Upper lobe of left lung (tissue), 4 donors: ENCODE data around the gene SYTL2.

Experiments
- POLR2A ChIP-seq, 4 donors: fragments of 450-650 bp; IDR thresholded peaks; one replicate each; pipeline ENCODE4 v1.5.1; 2016 to 2017; ENCODE audit warnings: antibody characterized with exemption in 4 of 4, mild to moderate bottlenecking in 2 of 4
- POLR2AphosphoS5 ChIP-seq, 2 donors: sonication (generic); formaldehyde crosslinking; IDR thresholded peaks; one replicate each; pipeline ENCODE4 v1.5.1; 2017; ENCODE audit warnings: antibody characterized with exemption in 2 of 2
- TF ChIP-seq, protein P1 (sequence below), 6 experiments: fragments of 450-650 bp in 4 of 6; fragments of 200-600 bp in 2 of 6; sonication (generic) in 2 of 6; IDR thresholded peaks; one replicate each; pipeline ENCODE4 v1.5.1; 2016 to 2019; ENCODE audit warnings: antibody characterized with exemption in 6 of 6

DNA sequence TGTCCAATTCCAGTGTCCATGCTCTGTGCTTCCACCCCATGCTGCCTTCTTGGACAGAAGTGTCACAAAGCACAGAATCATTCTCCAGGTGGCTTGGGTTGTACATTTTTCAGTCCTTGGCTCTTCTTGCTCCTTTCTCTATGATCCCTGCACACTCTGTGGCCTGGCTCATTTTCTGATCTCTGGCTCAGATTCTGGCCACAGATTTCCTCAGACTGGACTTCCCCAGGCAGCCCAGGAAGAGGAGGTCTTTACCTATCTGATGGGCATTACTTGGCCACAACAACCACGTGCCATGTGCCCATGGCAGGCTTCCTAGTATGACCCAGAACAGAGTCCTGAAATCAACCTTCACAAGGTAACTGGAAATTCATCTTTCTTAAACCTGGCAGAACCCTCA is 27.2 kb downstream of the SYTL2 start:
- no peak for TF ChIP-seq POLR2AphosphoS5 (IDR thresholded peaks at IDR 0.05)
- TF ChIP-seq, protein P1, sequence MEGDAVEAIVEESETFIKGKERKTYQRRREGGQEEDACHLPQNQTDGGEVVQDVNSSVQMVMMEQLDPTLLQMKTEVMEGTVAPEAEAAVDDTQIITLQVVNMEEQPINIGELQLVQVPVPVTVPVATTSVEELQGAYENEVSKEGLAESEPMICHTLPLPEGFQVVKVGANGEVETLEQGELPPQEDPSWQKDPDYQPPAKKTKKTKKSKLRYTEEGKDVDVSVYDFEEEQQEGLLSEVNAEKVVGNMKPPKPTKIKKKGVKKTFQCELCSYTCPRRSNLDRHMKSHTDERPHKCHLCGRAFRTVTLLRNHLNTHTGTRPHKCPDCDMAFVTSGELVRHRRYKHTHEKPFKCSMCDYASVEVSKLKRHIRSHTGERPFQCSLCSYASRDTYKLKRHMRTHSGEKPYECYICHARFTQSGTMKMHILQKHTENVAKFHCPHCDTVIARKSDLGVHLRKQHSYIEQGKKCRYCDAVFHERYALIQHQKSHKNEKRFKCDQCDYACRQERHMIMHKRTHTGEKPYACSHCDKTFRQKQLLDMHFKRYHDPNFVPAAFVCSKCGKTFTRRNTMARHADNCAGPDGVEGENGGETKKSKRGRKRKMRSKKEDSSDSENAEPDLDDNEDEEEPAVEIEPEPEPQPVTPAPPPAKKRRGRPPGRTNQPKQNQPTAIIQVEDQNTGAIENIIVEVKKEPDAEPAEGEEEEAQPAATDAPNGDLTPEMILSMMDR (IDR thresholded peaks at IDR 0.05) = no peak
- no peak for TF ChIP-seq POLR2A (IDR thresholded peaks at IDR 0.05)
